ENCODE results near the gene GGCX. TPM values are rescaled to one million over a fixed set of nuclear protein-coding genes. Genes with fewer than 3 reads are reported as not detected.

The GGCX gene
- total and polyA plus RNA-seq, 2 of the 13 experiments (the other 11 are each of a cell fraction or from before 2014, with no cell fraction given), result 72.5 to 103 TPM

DNA sequence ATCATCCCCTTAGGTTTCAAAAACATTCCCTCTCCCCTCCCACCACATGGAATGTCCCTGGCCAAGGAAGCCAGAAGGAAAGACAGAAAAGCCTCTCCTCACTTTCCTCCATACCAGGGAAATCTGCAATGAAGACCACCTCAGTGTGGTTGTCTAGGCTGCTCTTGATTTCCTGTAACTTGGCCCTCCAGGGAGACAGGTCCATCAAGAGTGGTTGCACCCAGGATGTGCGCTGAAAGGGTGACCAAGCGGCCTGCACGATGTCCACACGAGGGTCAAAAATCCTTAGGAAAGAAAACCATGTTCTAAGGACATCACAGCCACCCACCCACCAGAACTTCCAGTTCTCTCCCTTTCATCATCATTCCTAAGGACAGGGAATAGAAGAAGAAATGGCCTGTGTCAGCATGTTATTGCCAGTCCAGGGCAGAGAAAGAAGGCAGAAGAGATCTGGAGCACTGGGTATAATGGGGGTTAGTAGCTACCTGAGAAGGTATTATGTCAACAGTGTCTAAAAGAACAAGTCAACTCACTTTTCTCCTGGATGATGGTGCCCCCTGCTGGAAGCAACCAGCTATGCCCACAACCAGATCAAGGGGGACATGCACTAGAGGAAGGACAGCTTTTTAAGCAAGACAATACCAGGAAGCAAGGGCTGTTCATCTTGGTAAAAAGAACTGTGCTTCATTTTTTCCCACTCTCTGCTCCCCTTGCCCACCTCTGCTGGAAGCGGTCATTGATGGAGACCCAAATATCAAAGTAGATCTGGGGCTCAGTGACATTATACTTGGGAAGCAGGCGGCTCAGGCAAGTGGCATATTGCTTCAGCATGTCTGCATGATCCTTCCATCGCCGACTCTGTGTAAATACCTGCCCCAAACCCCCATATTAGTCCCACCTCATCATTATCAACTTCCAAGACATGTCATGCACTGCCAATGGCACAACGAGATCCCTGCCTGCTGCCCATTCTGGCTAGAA is 9.3 kb downstream of the GGCX start (continued):
- TF ChIP-seq, protein P1, sequence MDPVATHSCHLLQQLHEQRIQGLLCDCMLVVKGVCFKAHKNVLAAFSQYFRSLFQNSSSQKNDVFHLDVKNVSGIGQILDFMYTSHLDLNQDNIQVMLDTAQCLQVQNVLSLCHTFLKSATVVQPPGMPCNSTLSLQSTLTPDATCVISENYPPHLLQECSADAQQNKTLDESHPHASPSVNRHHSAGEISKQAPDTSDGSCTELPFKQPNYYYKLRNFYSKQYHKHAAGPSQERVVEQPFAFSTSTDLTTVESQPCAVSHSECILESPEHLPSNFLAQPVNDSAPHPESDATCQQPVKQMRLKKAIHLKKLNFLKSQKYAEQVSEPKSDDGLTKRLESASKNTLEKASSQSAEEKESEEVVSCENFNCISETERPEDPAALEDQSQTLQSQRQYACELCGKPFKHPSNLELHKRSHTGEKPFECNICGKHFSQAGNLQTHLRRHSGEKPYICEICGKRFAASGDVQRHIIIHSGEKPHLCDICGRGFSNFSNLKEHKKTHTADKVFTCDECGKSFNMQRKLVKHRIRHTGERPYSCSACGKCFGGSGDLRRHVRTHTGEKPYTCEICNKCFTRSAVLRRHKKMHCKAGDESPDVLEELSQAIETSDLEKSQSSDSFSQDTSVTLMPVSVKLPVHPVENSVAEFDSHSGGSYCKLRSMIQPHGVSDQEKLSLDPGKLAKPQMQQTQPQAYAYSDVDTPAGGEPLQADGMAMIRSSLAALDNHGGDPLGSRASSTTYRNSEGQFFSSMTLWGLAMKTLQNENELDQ (CRISPR knock-in tag; IDR thresholded peaks at IDR 0.05; ENCODE audit: borderline replicate concordance), result peak; percentile 75; the same call in 1 of the 2 replicates
- no peak for TF ChIP-seq FUBP1 (CRISPR knock-in tag; IDR thresholded peaks at IDR 0.05; ENCODE audit: borderline replicate concordance)
- no peak for TF ChIP-seq TERF1 (CRISPR knock-in tag; IDR thresholded peaks at IDR 0.05)
- TF ChIP-seq CAMTA2 (CRISPR knock-in tag; IDR thresholded peaks at IDR 0.05; ENCODE audit: borderline replicate concordance), result no peak
- TF ChIP-seq ZNF563 (CRISPR knock-in tag; IDR thresholded peaks at IDR 0.05), result no peak
- TF ChIP-seq MAFF (IDR thresholded peaks at IDR 0.05; ENCODE audit: low read depth, low read length), result peak; percentile 53
- TF ChIP-seq MXD4 (CRISPR knock-in tag; IDR thresholded peaks at IDR 0.05), result peak; percentile 30; the same call in 1 of the 2 replicates
- TF ChIP-seq, protein P2, sequence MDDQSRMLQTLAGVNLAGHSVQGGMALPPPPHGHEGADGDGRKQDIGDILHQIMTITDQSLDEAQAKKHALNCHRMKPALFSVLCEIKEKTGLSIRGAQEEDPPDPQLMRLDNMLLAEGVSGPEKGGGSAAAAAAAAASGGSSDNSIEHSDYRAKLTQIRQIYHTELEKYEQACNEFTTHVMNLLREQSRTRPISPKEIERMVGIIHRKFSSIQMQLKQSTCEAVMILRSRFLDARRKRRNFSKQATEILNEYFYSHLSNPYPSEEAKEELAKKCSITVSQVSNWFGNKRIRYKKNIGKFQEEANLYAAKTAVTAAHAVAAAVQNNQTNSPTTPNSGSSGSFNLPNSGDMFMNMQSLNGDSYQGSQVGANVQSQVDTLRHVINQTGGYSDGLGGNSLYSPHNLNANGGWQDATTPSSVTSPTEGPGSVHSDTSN (CRISPR knock-in tag; IDR thresholded peaks at IDR 0.05; ENCODE audit: borderline replicate concordance), result no peak
- 0 out of 2 replicates have a peak, but pooled peaks have one; percentile 39 for TF ChIP-seq SNAPC2 (CRISPR knock-in tag; IDR thresholded peaks at IDR 0.05)
- TF ChIP-seq, protein P3, sequence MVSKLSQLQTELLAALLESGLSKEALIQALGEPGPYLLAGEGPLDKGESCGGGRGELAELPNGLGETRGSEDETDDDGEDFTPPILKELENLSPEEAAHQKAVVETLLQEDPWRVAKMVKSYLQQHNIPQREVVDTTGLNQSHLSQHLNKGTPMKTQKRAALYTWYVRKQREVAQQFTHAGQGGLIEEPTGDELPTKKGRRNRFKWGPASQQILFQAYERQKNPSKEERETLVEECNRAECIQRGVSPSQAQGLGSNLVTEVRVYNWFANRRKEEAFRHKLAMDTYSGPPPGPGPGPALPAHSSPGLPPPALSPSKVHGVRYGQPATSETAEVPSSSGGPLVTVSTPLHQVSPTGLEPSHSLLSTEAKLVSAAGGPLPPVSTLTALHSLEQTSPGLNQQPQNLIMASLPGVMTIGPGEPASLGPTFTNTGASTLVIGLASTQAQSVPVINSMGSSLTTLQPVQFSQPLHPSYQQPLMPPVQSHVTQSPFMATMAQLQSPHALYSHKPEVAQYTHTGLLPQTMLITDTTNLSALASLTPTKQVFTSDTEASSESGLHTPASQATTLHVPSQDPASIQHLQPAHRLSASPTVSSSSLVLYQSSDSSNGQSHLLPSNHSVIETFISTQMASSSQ (IDR thresholded peaks at IDR 0.05; ENCODE audit: low read depth), result no peak
- TF ChIP-seq, protein P3 (CRISPR knock-in tag; IDR thresholded peaks at IDR 0.05; ENCODE audit: borderline replicate concordance), result no peak
- peak; percentile 36; the same call in 1 of the 2 replicates for TF ChIP-seq BCL6 (CRISPR knock-in tag; IDR thresholded peaks at IDR 0.05)

Data from HepG2 (cell line).